Uterus (tissue), 2 donors: Measurements from ENCODE around the gene NDUFAF4.

Experiments
- CTCF ChIP-seq, 4 experiments: fragments of 200-600 bp in 2 of 4; fragments of 450-650 bp in 2 of 4; sonication (generic) in 2 of 4; IDR thresholded peaks; one replicate each; pipeline ENCODE4 v1.5.1; 2016 to 2019; ENCODE audit warnings: antibody characterized with exemption in 4 of 4, mild to moderate bottlenecking in 2 of 4, moderate library complexity in 1 of 4
- POLR2A ChIP-seq, 2 donors: fragments of 450-650 bp; IDR thresholded peaks; one replicate each; pipeline ENCODE4 v1.6.1; 2016; ENCODE audit warnings: antibody characterized with exemption in 2 of 2, mild to moderate bottlenecking in 1 of 2, moderate library complexity in 1 of 2

- TF ChIP-seq CTCF (IDR thresholded peaks at IDR 0.05) (no peak), POLR2A (IDR thresholded peaks at IDR 0.05) (no peak)
Measured at GRCh38 chr6:96862560-96862959, 35.1 kb downstream of the NDUFAF4 start.
